NCI-H2171 (cell line): ENCODE results near the gene HAPLN2.
"Not testable (repeated sequence)": the region's sequence is repeated elsewhere in the genome, so short reads cannot be mapped to it uniquely, and the experiment has no call there.

Source experiments
- DNase-seq: peaks from one replicate; lab custom pipeline; 2025; lab: John Stamatoyannopoulos, UW

HAPLN2 gene

GRCh38 chr1:156618853-156619581 lies at the start of gene HAPLN2:
TSS of gene HAPLN2 (plus strand) at chr1:156619415. CDS start at chr1:156623491, 4,076 bp downstream.
- no peak for DNase-seq

- no peak for DNase-seq
Observed at GRCh38 chr1:156571261-156571852, 47.9 kb upstream of the HAPLN2 start.

- peak; percentile 81 for DNase-seq
Observed at GRCh38 chr1:156571919-156572662, 47.1 kb upstream of the HAPLN2 start, which contains the start of gene IQGAP3. TSS of gene IQGAP3 (minus strand) at chr1:156572565. CDS start at chr1:156572529, 36 bp downstream.

GRCh38 chr1:156572663-156573018 lies 46.6 kb upstream of the HAPLN2 start:
- DNase-seq: no peak

- no peak for DNase-seq
Observed at GRCh38 chr1:156574039-156574633, 45.1 kb upstream of the HAPLN2 start.

GRCh38 chr1:156577550-156577949 lies 41.7 kb upstream of the HAPLN2 start:
- no peak for DNase-seq

- no peak for DNase-seq
Observed at GRCh38 chr1:156578055-156578454, 41.2 kb upstream of the HAPLN2 start.

- peak; percentile 91 for DNase-seq
Observed at GRCh38 chr1:156579472-156579871, 39.7 kb upstream of the HAPLN2 start, which contains the start of gene TTC24. TSS of gene TTC24 (plus strand) at chr1:156579723. CDS start at chr1:156581365, 1,642 bp downstream.

- DNase-seq: no peak
Observed at GRCh38 chr1:156581661-156582387, 37.4 kb upstream of the HAPLN2 start.

- no peak for DNase-seq
Observed at GRCh38 chr1:156582388-156583017, 36.7 kb upstream of the HAPLN2 start.

- peak; percentile 83 for DNase-seq
Observed at GRCh38 chr1:156583821-156584622, 35.2 kb upstream of the HAPLN2 start.

- DNase-seq: no peak
Observed at GRCh38 chr1:156584813-156585212, 34.4 kb upstream of the HAPLN2 start.

GRCh38 chr1:156586323-156586722 lies 32.9 kb upstream of the HAPLN2 start:
- no peak for DNase-seq

- no peak for DNase-seq
Observed at GRCh38 chr1:156586892-156587477, 32.2 kb upstream of the HAPLN2 start.

GRCh38 chr1:156587927-156588326 lies 31.3 kb upstream of the HAPLN2 start:
- not testable (repeated sequence) for DNase-seq

GRCh38 chr1:156589546-156589945 lies 29.7 kb upstream of the HAPLN2 start:
- DNase-seq: no peak

- no peak for DNase-seq
Observed at GRCh38 chr1:156590326-156591180, 28.7 kb upstream of the HAPLN2 start.

GRCh38 chr1:156591181-156591431 lies 28.1 kb upstream of the HAPLN2 start:
- no peak for DNase-seq

- DNase-seq: peak; percentile 82
Observed at GRCh38 chr1:156591432-156592157, 27.6 kb upstream of the HAPLN2 start, which contains the start of gene NAXE. TSS of gene NAXE (plus strand) at chr1:156591776. CDS start at chr1:156591805, 29 bp downstream.
